Measurements from ENCODE around the gene SAA1. TPM values are rescaled to one million over a fixed set of nuclear protein-coding genes. Genes with fewer than 3 reads are reported as not detected.

Gene SAA1
- total RNA-seq, 1 experiment from 2014 or later: not detected

DNA sequence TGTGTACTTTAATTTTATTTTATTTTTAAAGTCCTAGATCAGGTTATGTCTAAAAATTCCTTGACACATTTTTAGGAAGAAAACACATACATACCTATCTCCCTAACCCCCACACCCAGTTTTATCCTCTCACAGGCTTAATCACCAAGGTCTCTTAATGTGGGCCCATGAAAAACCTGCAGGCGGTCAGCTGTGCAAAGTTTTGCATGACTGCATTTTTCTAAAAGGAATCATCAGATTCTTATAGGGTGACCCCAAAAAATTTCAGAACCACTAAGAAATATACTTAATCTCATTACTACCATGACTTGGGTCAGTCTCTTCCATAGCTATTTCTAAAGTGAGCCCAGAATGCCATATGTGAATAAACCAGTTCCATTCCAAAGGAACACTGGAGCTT lies 19.8 kb downstream of the SAA1 start:
- Histone ChIP-seq H4K20me1 (ENCODE audit: insufficient read depth, low read depth, low read length) (no peaks in the 10 kb centered on the region), H3K9ac (ENCODE audit: low read length) (no peak overlapping the region), H3K4me1 (ENCODE audit: low read length) (peaks cover 2% of the 10 kb centered on the region), H3K36me3 (ENCODE audit: insufficient read depth, low read length) (peaks cover 63% of the 10 kb centered on the region), H3K27me3 (ENCODE audit: low read length) (no peaks in the 10 kb centered on the region), H3K4me2 (ENCODE audit: low read depth, low read length, poor library complexity, severe bottlenecking) (no peak overlapping the region), H3K27ac (ENCODE audit: low read length) (no peak overlapping the region), H3K4me3 (ENCODE audit: low read length) (no peak overlapping the region), H2AFZ (ENCODE audit: low read length) (no peak overlapping the region), H3K9me3 (ENCODE audit: low read length) (no peaks in the 10 kb centered on the region), H3K79me2 (ENCODE audit: low read length) (peaks cover 8% of the 10 kb centered on the region), H3K9me2 (replicated peaks; ENCODE audit: insufficient read depth, low read length) (no peaks in the 10 kb centered on the region)
- DNase-seq: no peak

DNA sequence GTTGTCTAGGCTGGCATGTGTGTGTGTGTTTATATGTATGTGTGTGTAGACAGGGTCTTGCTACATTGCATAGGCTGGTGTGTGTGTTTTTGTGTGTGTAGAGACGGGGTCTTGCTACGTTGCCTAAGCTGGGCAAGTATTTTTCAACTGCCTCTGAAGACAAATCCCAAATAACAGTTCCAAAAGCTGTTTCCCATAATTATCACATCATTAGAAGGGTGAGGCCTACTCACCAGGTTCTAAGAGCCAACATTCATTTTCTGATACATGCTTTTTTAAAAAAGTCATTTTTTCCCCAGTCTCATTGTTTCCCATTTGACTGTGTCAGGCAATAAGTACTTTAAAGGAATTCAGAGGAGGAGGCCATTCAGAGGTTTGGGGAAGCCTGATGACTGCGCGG lies 22.8 kb downstream of the SAA1 start:
- DNase-seq: no peak
- Histone ChIP-seq H3K9me3 (ENCODE audit: low read length) (no peaks in the 10 kb centered on the region), H3K27me3 (ENCODE audit: low read length) (no peaks in the 10 kb centered on the region), H3K9ac (ENCODE audit: low read length) (no peak overlapping the region), H3K79me2 (ENCODE audit: low read length) (peaks cover 16% of the 10 kb centered on the region), H2AFZ (ENCODE audit: low read length) (no peak overlapping the region), H3K4me2 (ENCODE audit: low read depth, low read length, poor library complexity, severe bottlenecking) (no peak overlapping the region), H3K4me3 (ENCODE audit: low read length) (no peak overlapping the region), H4K20me1 (ENCODE audit: insufficient read depth, low read depth, low read length) (no peaks in the 10 kb centered on the region), H3K9me2 (replicated peaks; ENCODE audit: insufficient read depth, low read length) (no peaks in the 10 kb centered on the region), H3K27ac (ENCODE audit: low read length) (no peak overlapping the region), H3K4me1 (ENCODE audit: low read length) (no peaks in the 10 kb centered on the region), H3K36me3 (ENCODE audit: insufficient read depth, low read length) (peaks cover 69% of the 10 kb centered on the region)

GRCh38 chr11:18294862-18295261 lies 28.8 kb downstream of the SAA1 start:
- Histone ChIP-seq H3K4me2 (ENCODE audit: low read depth, low read length, poor library complexity, severe bottlenecking) (no peak overlapping the region), H2AFZ (ENCODE audit: low read length) (no peak overlapping the region), H3K9me3 (ENCODE audit: low read length) (no peaks in the 10 kb centered on the region), H3K27ac (ENCODE audit: low read length) (no peak overlapping the region), H3K36me3 (ENCODE audit: insufficient read depth, low read length) (peaks cover 86% of the 10 kb centered on the region), H3K27me3 (ENCODE audit: low read length) (no peaks in the 10 kb centered on the region), H3K79me2 (ENCODE audit: low read length) (peaks cover 34% of the 10 kb centered on the region), H3K9ac (ENCODE audit: low read length) (no peak overlapping the region), H3K4me1 (ENCODE audit: low read length) (no peaks in the 10 kb centered on the region), H3K4me3 (ENCODE audit: low read length) (no peak overlapping the region), H3K9me2 (replicated peaks; ENCODE audit: insufficient read depth, low read length) (no peaks in the 10 kb centered on the region), H4K20me1 (ENCODE audit: insufficient read depth, low read depth, low read length) (no peaks in the 10 kb centered on the region)
- no peak for DNase-seq

GRCh38 chr11:18295316-18295715 lies 29.3 kb downstream of the SAA1 start:
- no peak overlapping the region for H2AFZ ChIP-seq (ENCODE audit: low read length)
- no peaks in the 10 kb centered on the region for H4K20me1 ChIP-seq (ENCODE audit: insufficient read depth, low read depth, low read length)
- no peak overlapping the region for H3K27ac ChIP-seq (ENCODE audit: low read length)
- no peaks in the 10 kb centered on the region for H3K4me1 ChIP-seq (ENCODE audit: low read length)
- peaks cover 85% of the 10 kb centered on the region for H3K36me3 ChIP-seq (ENCODE audit: insufficient read depth, low read length)
- H3K9me3 ChIP-seq (ENCODE audit: low read length): no peaks in the 10 kb centered on the region
- H3K9me2 ChIP-seq (replicated peaks; ENCODE audit: insufficient read depth, low read length): no peaks in the 10 kb centered on the region
- H3K27me3 ChIP-seq (ENCODE audit: low read length): no peaks in the 10 kb centered on the region
- H3K4me2 ChIP-seq (ENCODE audit: low read depth, low read length, poor library complexity, severe bottlenecking): no peak overlapping the region
- H3K9ac ChIP-seq (ENCODE audit: low read length): no peak overlapping the region
- peaks cover 30% of the 10 kb centered on the region for H3K79me2 ChIP-seq (ENCODE audit: low read length)
- no peak for DNase-seq
- no peak overlapping the region for H3K4me3 ChIP-seq (ENCODE audit: low read length)

GRCh38 chr11:18299721-18300120 lies 33.7 kb downstream of the SAA1 start:
- H3K4me2 ChIP-seq (ENCODE audit: low read depth, low read length, poor library complexity, severe bottlenecking): no peak overlapping the region
- H2AFZ ChIP-seq (ENCODE audit: low read length): no peak overlapping the region

GRCh38 chr11:18304745-18305144 lies 38.7 kb downstream of the SAA1 start:
- H3K9me2 ChIP-seq (replicated peaks; ENCODE audit: insufficient read depth, low read length): no peaks in the 10 kb centered on the region
- peaks cover 5% of the 10 kb centered on the region; the same call in 1 of the 2 replicates for H3K79me2 ChIP-seq (ENCODE audit: low read length)
- peaks cover 60% of the 10 kb centered on the region for H3K36me3 ChIP-seq (ENCODE audit: insufficient read depth, low read length)
- DNase-seq: no peak
- H3K9me3 ChIP-seq (ENCODE audit: low read length): no peaks in the 10 kb centered on the region
- no peak overlapping the region for H3K4me2 ChIP-seq (ENCODE audit: low read depth, low read length, poor library complexity, severe bottlenecking)
- no peak overlapping the region for H3K27ac ChIP-seq (ENCODE audit: low read length)
- no peaks in the 10 kb centered on the region for H3K27me3 ChIP-seq (ENCODE audit: low read length)
- H2AFZ ChIP-seq (ENCODE audit: low read length): no peak overlapping the region
- H4K20me1 ChIP-seq (ENCODE audit: insufficient read depth, low read depth, low read length): no peaks in the 10 kb centered on the region
- no peak overlapping the region for H3K4me3 ChIP-seq (ENCODE audit: low read length)
- no peak overlapping the region for H3K9ac ChIP-seq (ENCODE audit: low read length)
- H3K4me1 ChIP-seq (ENCODE audit: low read length): no peaks in the 10 kb centered on the region

More at GRCh38 chr11:18299721-18300120, 33.7 kb downstream of the SAA1 start:
- no peaks in the 10 kb centered on the region for H3K9me3 ChIP-seq (ENCODE audit: low read length)
- no peak overlapping the region for H3K9ac ChIP-seq (ENCODE audit: low read length)
- H4K20me1 ChIP-seq (ENCODE audit: insufficient read depth, low read depth, low read length): no peaks in the 10 kb centered on the region
- no peak overlapping the region for H3K27ac ChIP-seq (ENCODE audit: low read length)
- no peaks in the 10 kb centered on the region for H3K4me1 ChIP-seq (ENCODE audit: low read length)
- peaks cover 66% of the 10 kb centered on the region for H3K36me3 ChIP-seq (ENCODE audit: insufficient read depth, low read length)
- peaks cover 26% of the 10 kb centered on the region for H3K79me2 ChIP-seq (ENCODE audit: low read length)
- no peak overlapping the region for H3K4me3 ChIP-seq (ENCODE audit: low read length)
- DNase-seq: no peak
- no peaks in the 10 kb centered on the region for H3K27me3 ChIP-seq (ENCODE audit: low read length)
- H3K9me2 ChIP-seq (replicated peaks; ENCODE audit: insufficient read depth, low read length): no peaks in the 10 kb centered on the region

DNA sequence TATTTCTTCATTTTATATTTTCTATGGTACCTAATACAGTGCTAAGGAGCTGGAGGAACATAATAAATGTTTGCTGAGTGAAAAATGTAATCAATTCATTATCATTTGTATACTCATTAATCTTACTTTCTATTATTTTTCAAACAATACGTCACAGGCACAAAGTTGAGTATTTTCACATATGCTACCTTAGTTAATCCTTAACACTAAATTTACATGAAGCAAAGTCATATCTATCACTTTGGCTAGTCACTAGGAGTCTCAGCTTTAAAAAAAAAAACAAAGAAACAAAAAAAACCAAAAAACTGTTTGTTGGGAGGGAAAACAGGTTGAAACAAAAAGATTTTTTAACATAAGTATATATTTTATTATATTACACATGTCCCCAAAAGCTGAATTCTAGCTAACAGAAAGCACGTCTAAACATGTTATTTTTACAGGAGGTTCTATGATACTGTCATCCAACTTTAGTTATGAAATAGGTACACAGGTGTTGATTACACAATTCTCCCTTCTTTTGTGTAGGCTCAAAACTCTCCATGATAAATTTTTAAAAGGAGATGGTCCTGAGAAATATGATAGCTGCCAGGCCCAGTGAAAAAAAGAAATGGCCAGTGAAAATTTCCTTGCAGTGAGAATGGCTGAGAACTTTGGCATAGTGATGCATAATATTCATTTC lies 41.5 kb downstream of the SAA1 start:
- H3K9me3 ChIP-seq (ENCODE audit: low read length): no peaks in the 10 kb centered on the region
- H3K4me2 ChIP-seq (ENCODE audit: low read depth, low read length, poor library complexity, severe bottlenecking): no peak overlapping the region
- H3K9me2 ChIP-seq (replicated peaks; ENCODE audit: insufficient read depth, low read length): no peaks in the 10 kb centered on the region
- H3K27ac ChIP-seq (ENCODE audit: low read length): no peak overlapping the region
- peaks cover 20% of the 10 kb centered on the region for H3K4me1 ChIP-seq (ENCODE audit: low read length)
- H3K4me3 ChIP-seq (ENCODE audit: low read length): no peak overlapping the region
- H2AFZ ChIP-seq (ENCODE audit: low read length): no peak overlapping the region
- H3K27me3 ChIP-seq (ENCODE audit: low read length): no peaks in the 10 kb centered on the region
- H3K36me3 ChIP-seq (ENCODE audit: insufficient read depth, low read length): peaks cover 66% of the 10 kb centered on the region
- DNase-seq: no peak
- peaks cover 18% of the 10 kb centered on the region for H3K79me2 ChIP-seq (ENCODE audit: low read length)
- H4K20me1 ChIP-seq (ENCODE audit: insufficient read depth, low read depth, low read length): peaks cover 6% of the 10 kb centered on the region; the same call in 1 of the 2 replicates
- no peak overlapping the region for H3K9ac ChIP-seq (ENCODE audit: low read length)

- no peak for DNase-seq
- no peak overlapping the region for H3K4me3 ChIP-seq (ENCODE audit: low read length)
- H3K27me3 ChIP-seq (ENCODE audit: low read length): no peaks in the 10 kb centered on the region
- no peak overlapping the region for H2AFZ ChIP-seq (ENCODE audit: low read length)
- peaks cover 27% of the 10 kb centered on the region for H3K4me1 ChIP-seq (ENCODE audit: low read length)
- peaks cover 21% of the 10 kb centered on the region for H3K79me2 ChIP-seq (ENCODE audit: low read length)
- H3K36me3 ChIP-seq (ENCODE audit: insufficient read depth, low read length): peaks cover 65% of the 10 kb centered on the region
- H3K9ac ChIP-seq (ENCODE audit: low read length): no peak overlapping the region
- no peak overlapping the region for H3K27ac ChIP-seq (ENCODE audit: low read length)
- no peaks in the 10 kb centered on the region for H3K9me2 ChIP-seq (replicated peaks; ENCODE audit: insufficient read depth, low read length)
- H4K20me1 ChIP-seq (ENCODE audit: insufficient read depth, low read depth, low read length): peaks cover 6% of the 10 kb centered on the region; the same call in 1 of the 2 replicates
- H3K9me3 ChIP-seq (ENCODE audit: low read length): no peaks in the 10 kb centered on the region
- no peak overlapping the region for H3K4me2 ChIP-seq (ENCODE audit: low read depth, low read length, poor library complexity, severe bottlenecking)
Observed at GRCh38 chr11:18308242-18308641, 42.2 kb downstream of the SAA1 start.
